Measurements from ENCODE around the gene RPS19.
A peak's percentile ranks its signal among the peaks of the same experiment; 100 is the strongest.

Gene RPS19

GRCh38 chr19:41879670-41880328 lies 19.7 kb downstream of the RPS19 start:
- no peaks in the 10 kb centered on the region for H3K36me3 Mint-ChIP-seq
- H3K4me3 Mint-ChIP-seq: peak overlapping the region; percentile 10
- H3K27me3 Mint-ChIP-seq: no peaks in the 10 kb centered on the region
- peak overlapping the region; percentile 76 for H3K27ac Mint-ChIP-seq
- peaks cover 63% of the 10 kb centered on the region for H3K4me1 Mint-ChIP-seq (ENCODE audit: low read depth)
- no peaks in the 10 kb centered on the region for H3K9me3 Mint-ChIP-seq (ENCODE audit: low read depth)

- Mint-ChIP-seq H3K9me3 (ENCODE audit: low read depth) (no peaks in the 10 kb centered on the region), H3K4me3 (no peak overlapping the region)
Observed at GRCh38 chr19:41880329-41880708, 20.3 kb downstream of the RPS19 start.

GRCh38 chr19:41882568-41883462 lies 22.8 kb downstream of the RPS19 start, which contains the start of gene ARHGEF1:
ARHGEF1 (plus strand) TSS chr19:41883184; CDS start chr19:41888083, 4,899 bp downstream.
- no peaks in the 10 kb centered on the region for H3K9me3 Mint-ChIP-seq (ENCODE audit: low read depth)
- H3K4me3 Mint-ChIP-seq: peak within 1 kb of the TSS; percentile 99
- H3K36me3 Mint-ChIP-seq: peaks cover 2% of the 10 kb centered on the region
- no peaks in the 10 kb centered on the region for H3K27me3 Mint-ChIP-seq
- H3K4me1 Mint-ChIP-seq (ENCODE audit: low read depth): peaks cover 57% of the 10 kb centered on the region
- H3K27ac Mint-ChIP-seq: peak within 1 kb of the TSS; percentile 99

More at GRCh38 chr19:41880329-41880708, 20.3 kb downstream of the RPS19 start:
- Mint-ChIP-seq H3K36me3 (peaks cover 2% of the 10 kb centered on the region), H3K4me1 (ENCODE audit: low read depth) (peaks cover 62% of the 10 kb centered on the region), H3K27me3 (no peaks in the 10 kb centered on the region), H3K27ac (peak overlapping the region; percentile 76)

- Mint-ChIP-seq H3K27me3 (no peaks in the 10 kb centered on the region), H3K4me1 (ENCODE audit: low read depth) (peaks cover 57% of the 10 kb centered on the region), H3K36me3 (peaks cover 2% of the 10 kb centered on the region), H3K4me3 (peak overlapping the region; percentile 91), H3K9me3 (ENCODE audit: low read depth) (no peaks in the 10 kb centered on the region), H3K27ac (peak overlapping the region; percentile 99)
Observed at GRCh38 chr19:41883463-41883820, 23.4 kb downstream of the RPS19 start.

DNA sequence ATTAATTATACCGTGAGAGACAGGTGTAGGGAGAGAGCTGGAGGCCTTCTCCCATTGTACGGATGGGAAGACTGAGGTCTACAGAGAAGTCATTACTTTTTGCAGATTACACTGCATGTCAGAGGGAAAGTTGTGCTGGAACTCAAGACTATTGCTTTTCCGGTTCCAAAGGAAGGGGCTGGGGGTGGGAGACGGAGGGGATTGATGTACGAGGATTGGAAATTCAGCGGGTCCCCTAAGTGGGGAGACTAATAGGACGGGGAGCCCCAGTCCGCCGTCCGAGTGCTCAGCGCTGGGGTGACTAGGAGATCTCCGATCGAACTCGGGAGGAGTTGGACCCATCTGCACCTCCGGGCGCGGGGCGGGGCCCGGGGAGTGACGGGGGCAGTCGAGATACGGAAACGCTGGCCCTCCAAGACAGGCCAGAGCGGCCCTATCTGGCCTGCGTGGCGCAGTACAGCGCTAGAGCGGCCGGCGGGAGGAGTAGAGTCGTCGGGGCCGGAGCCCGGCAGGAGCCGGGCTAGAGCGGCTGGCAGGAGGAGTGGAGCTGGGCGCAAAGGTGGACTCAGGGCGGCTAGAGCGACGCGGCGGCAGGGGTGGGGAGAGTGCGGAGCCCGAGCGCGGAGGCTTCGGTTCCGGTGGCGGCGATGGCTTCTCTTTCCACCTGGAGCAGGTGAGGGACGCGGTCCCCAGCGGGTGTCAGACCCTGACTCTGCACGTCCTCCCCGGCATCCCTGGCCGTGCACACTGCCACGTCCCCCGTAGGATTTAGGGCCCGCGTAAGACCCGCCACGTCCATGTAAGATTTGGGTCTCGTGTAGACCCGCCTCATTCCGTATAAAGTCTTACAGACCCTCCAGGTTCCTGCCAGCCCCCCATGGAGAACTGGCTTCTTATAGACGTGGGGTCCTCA lies 24.0 kb downstream of the RPS19 start:
- Mint-ChIP-seq H3K4me1 (ENCODE audit: low read depth) (peaks cover 57% of the 10 kb centered on the region), H3K27me3 (no peaks in the 10 kb centered on the region), H3K36me3 (peaks cover 4% of the 10 kb centered on the region), H3K27ac (peak overlapping the region; percentile 99), H3K9me3 (ENCODE audit: low read depth) (no peaks in the 10 kb centered on the region), H3K4me3 (peak overlapping the region; percentile 91)

DNA sequence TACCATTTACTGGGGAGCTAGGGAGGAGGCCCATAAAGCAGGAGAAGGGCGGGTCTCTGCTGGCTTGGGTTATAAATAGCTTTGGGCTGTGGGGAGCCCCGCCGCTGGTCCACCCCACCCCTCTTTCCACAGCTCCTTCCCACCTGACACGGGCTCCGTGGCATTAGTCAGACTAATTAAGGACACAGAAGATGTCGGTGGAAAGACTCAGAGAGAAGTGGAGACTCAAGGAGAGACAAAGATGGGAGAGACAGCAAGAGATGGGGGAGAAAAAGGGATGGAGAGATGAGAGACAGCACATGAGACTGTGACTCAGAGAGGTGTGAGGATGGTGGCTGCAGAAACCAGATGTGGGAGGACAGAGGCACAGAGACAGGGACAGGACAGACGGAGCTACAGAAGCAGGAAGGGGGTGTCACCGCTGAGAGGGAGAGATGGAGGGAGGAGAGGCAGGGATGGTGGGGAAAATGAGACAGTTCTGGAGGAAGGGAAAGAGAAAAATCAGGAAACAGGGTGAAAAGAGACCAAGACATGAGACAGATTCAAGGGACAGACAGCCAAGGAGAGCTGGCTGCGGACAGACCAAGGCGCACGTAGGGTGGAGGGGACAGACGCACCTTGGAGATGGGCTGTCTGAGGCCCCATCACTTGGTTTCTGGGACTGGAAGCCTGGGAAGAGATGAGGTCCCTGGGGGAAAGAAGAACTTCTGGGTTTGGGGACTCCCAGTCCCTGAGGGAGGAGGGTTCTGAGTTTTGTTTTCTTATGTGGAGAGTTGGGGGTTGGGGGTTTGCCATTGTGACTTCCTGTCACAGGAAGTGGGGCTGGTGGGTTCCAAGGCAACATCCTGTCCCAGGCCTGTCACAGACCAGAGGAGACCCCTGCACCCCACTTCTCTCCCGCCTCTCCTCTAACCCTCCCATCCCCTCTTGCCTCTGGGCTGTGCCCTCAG lies 27.0 kb downstream of the RPS19 start:
- peak overlapping the region; percentile 90 for H3K27ac Mint-ChIP-seq

DNA sequence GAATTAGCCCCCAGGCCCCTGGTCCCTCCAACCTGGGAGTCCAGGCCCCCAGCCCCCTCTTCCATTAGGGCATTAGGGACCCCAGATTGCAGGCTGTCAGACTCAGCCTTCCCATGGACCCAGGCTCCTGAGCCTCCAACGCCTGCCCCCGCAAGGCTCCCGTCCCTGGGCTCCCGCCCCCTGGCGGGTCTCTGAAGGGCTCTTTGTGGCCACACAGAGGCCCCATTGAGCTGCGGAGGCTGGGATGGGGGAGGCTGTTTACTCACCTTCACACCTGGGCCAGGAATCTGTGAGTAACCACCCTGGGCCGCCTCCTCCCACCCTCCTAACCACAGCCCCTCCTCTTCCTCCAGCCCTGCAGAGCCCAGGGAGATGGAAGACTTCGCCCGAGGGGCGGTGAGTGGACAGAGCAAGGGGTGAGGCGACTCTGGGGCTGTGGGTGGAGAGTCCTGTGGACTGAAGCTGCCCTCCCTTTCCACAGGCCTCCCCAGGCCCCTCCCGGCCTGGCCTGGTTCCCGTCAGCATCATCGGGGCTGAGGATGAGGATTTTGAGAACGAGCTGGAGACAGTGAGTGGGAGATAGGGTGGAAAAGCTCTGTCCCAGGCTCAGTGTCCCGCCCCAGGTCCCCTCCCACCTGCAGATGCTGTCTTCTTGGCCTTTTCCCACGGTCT lies 27.8 kb downstream of the RPS19 start:
- peak overlapping the region; percentile 91 for H3K4me3 Mint-ChIP-seq
- peaks cover 55% of the 10 kb centered on the region for H3K4me1 Mint-ChIP-seq (ENCODE audit: low read depth)
- peaks cover 12% of the 10 kb centered on the region for H3K36me3 Mint-ChIP-seq
- H3K27me3 Mint-ChIP-seq: no peaks in the 10 kb centered on the region
- peak overlapping the region; percentile 90 for H3K27ac Mint-ChIP-seq
- no peaks in the 10 kb centered on the region for H3K9me3 Mint-ChIP-seq (ENCODE audit: low read depth)

More for the DNA sequence above, 27.0 kb downstream of the RPS19 start:
- Mint-ChIP-seq H3K4me1 (ENCODE audit: low read depth) (peaks cover 57% of the 10 kb centered on the region), H3K27me3 (no peaks in the 10 kb centered on the region), H3K4me3 (peak overlapping the region; percentile 91), H3K9me3 (ENCODE audit: low read depth) (no peaks in the 10 kb centered on the region), H3K36me3 (peaks cover 11% of the 10 kb centered on the region)

DNA sequence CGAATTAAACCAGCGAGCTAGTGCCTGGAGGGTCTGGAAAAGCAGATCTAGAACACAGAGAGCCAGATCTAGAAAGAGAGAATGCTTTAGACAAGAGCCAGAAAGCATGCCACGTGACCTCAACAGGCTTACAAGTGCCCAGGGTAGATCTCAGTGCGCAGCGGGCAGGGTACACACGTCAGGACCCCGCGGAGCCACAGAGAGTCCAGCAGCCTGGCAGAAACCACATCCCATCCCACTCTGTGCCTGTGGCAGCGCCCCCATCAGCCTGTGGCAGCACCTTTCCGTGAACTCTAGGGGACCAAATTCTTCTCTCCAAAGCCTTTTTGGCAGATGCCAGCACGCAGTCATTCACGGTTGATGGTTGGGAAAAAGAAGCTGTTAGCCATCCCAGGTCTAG lies 28.9 kb downstream of the RPS19 start:
- H3K9me3 Mint-ChIP-seq (ENCODE audit: low read depth): no peaks in the 10 kb centered on the region
- peak overlapping the region; percentile 90 for H3K27ac Mint-ChIP-seq
- H3K4me1 Mint-ChIP-seq (ENCODE audit: low read depth): peaks cover 59% of the 10 kb centered on the region
- H3K4me3 Mint-ChIP-seq: peak overlapping the region; percentile 91
- peaks cover 13% of the 10 kb centered on the region for H3K36me3 Mint-ChIP-seq
- H3K27me3 Mint-ChIP-seq: no peaks in the 10 kb centered on the region

- Mint-ChIP-seq H3K27ac (peak overlapping the region; percentile 90), H3K36me3 (peaks cover 13% of the 10 kb centered on the region), H3K4me1 (ENCODE audit: low read depth) (peaks cover 65% of the 10 kb centered on the region), H3K4me3 (peak overlapping the region; percentile 91), H3K27me3 (no peaks in the 10 kb centered on the region), H3K9me3 (ENCODE audit: low read depth) (no peaks in the 10 kb centered on the region)
Observed at GRCh38 chr19:41889896-41890295, 29.8 kb downstream of the RPS19 start.

DNA sequence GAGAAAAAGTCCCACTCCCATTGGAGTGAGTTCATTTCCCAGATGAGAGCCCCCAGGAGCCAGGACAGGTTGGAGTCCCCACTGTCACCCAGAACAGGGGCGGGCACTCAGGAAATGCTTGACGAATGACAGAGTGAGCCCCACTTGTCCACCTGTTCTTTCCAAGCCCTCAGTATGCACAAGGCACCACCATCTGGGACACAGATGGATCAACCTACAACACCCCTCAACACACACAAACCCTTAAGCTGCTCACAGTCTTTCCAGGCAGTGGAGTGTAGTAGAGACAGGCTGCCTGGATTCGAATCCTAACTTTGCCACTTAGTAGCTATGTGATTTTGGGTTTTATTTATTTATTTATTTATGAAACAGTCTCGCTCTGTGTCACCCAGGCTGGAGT lies 30.9 kb downstream of the RPS19 start:
- Mint-ChIP-seq H3K4me3 (no peak overlapping the region), H3K27ac (peak overlapping the region; percentile 83), H3K9me3 (ENCODE audit: low read depth) (no peaks in the 10 kb centered on the region), H3K36me3 (peaks cover 11% of the 10 kb centered on the region), H3K4me1 (ENCODE audit: low read depth) (peaks cover 68% of the 10 kb centered on the region), H3K27me3 (no peaks in the 10 kb centered on the region)

GRCh38 chr19:41892173-41892902 lies 32.3 kb downstream of the RPS19 start:
- Mint-ChIP-seq H3K4me1 (ENCODE audit: low read depth) (peaks cover 59% of the 10 kb centered on the region), H3K9me3 (ENCODE audit: low read depth) (no peaks in the 10 kb centered on the region), H3K36me3 (peaks cover 11% of the 10 kb centered on the region), H3K4me3 (no peak overlapping the region), H3K27ac (peak overlapping the region; percentile 93), H3K27me3 (no peaks in the 10 kb centered on the region)

GRCh38 chr19:41893899-41894298 lies 33.8 kb downstream of the RPS19 start:
- H3K9me3 Mint-ChIP-seq (ENCODE audit: low read depth): no peaks in the 10 kb centered on the region
- peaks cover 62% of the 10 kb centered on the region for H3K4me1 Mint-ChIP-seq (ENCODE audit: low read depth)
- H3K4me3 Mint-ChIP-seq: peak overlapping the region; percentile 13
- H3K27me3 Mint-ChIP-seq: no peaks in the 10 kb centered on the region
- peaks cover 13% of the 10 kb centered on the region for H3K36me3 Mint-ChIP-seq
- H3K27ac Mint-ChIP-seq: peak overlapping the region; percentile 72

- peak overlapping the region; percentile 72 for H3K27ac Mint-ChIP-seq
- no peaks in the 10 kb centered on the region for H3K9me3 Mint-ChIP-seq (ENCODE audit: low read depth)
- H3K27me3 Mint-ChIP-seq: no peaks in the 10 kb centered on the region
- H3K36me3 Mint-ChIP-seq: peaks cover 13% of the 10 kb centered on the region
- H3K4me1 Mint-ChIP-seq (ENCODE audit: low read depth): peaks cover 61% of the 10 kb centered on the region
- H3K4me3 Mint-ChIP-seq: peak overlapping the region; percentile 13
Observed at GRCh38 chr19:41894350-41894749, 34.3 kb downstream of the RPS19 start.

All from activated naive CD8-positive, alpha-beta T cell (primary cell).